Neural cell (in vitro differentiated cells): ENCODE data around the gene CST8. TPM values are rescaled to one million over a fixed set of nuclear protein-coding genes. Genes with fewer than 3 reads are reported as not detected.

Experiments used
- H2AFZ ChIP-seq: fragments of 200-600, 300-800 bp; sonication (generic), shearing (Covaris generic); 2 replicates; pipeline ENCODE4 v1.6.0; 2014; ENCODE audit warnings: low read depth, mild to moderate bottlenecking, antibody characterized with exemption, low read length, moderate library complexity
- H3F3A ChIP-seq: fragments of 200-600 bp; shearing (Covaris generic); 2 replicates; pipeline ENCODE4 v1.6.1; 2016; ENCODE audit warnings: mild to moderate bottlenecking, moderate library complexity, mixed read lengths, antibody characterized with exemption, low read length; ENCODE audit not compliant: insufficient read depth, poor library complexity, severe bottlenecking
- H3K27ac ChIP-seq: fragments of 200-600, 300-800 bp; sonication (generic), shearing (Covaris generic); 2 replicates; pipeline ENCODE4 v1.5.1; 2014; ENCODE audit warnings: mild to moderate bottlenecking, low read length, moderate library complexity
- H3K27me3 ChIP-seq: fragments of 300-800, 200-600 bp; sonication (generic), shearing (Covaris generic); 2 replicates; pipeline ENCODE4 v1.6.0; 2014; ENCODE audit warnings: mild to moderate bottlenecking, low read depth, low read length, moderate library complexity; ENCODE audit not compliant: insufficient read depth
- H3K36me3 ChIP-seq: fragments of 300-800, 200-600 bp; sonication (generic), shearing (Covaris generic); 2 replicates; pipeline ENCODE4 v1.5.1; 2014; ENCODE audit warnings: mild to moderate bottlenecking, antibody characterized with exemption, low read length, moderate library complexity; ENCODE audit not compliant: insufficient read depth
- H3K4me2 ChIP-seq: fragments of 300-800, 200-600 bp; sonication (generic), shearing (Covaris generic); 2 replicates; pipeline ENCODE4 v1.6.0; 2014; ENCODE audit warnings: mild to moderate bottlenecking, low read length
- H3K4me3 ChIP-seq: fragments of 300-800, 200-600 bp; sonication (generic), shearing (Covaris generic); 2 replicates; pipeline ENCODE4 v1.5.1; 2014; ENCODE audit warnings: mild to moderate bottlenecking, low read length, moderate library complexity
- H3K79me2 ChIP-seq: fragments of 200-600 bp; shearing (Covaris generic); replicated peaks from 2 replicates; pipeline ENCODE4 v1.6.0; 2014; ENCODE audit warnings: mild to moderate bottlenecking, low read length, moderate library complexity; ENCODE audit not compliant: insufficient read depth
- H3K9ac ChIP-seq: fragments of 300-800, 200-600 bp; sonication (generic), shearing (Covaris generic); 2 replicates; pipeline ENCODE4 v1.6.1; 2016; ENCODE audit warnings: mild to moderate bottlenecking, low read length, mixed read lengths
- H3K9me2 ChIP-seq: fragments of 200-600 bp; shearing (Covaris generic); 2 replicates; pipeline ENCODE4 v1.6.1; 2016; ENCODE audit warnings: mild to moderate bottlenecking, low read length, mixed read lengths; ENCODE audit not compliant: insufficient read depth
- H3K9me3 ChIP-seq: fragments of 200-600, 300-800 bp; sonication (generic), shearing (Covaris generic); 2 replicates; pipeline ENCODE4 v1.6.1; 2016; ENCODE audit warnings: mild to moderate bottlenecking, mixed run types, low read length, moderate library complexity, mixed read lengths
- H4K20me1 ChIP-seq: fragments of 200-600 bp; shearing (Covaris generic); 2 replicates; pipeline ENCODE4 v1.6.1; 2016; ENCODE audit warnings: mild to moderate bottlenecking, mixed run types; ENCODE audit not compliant: insufficient read depth
- CTCF ChIP-seq: fragments of 450-650 bp; IDR thresholded peaks from 2 replicates; pipeline ENCODE4 v1.5.1; 2014; ENCODE audit warnings: antibody characterized with exemption, mild to moderate bottlenecking, moderate library complexity; ENCODE audit not compliant: poor library complexity, severe bottlenecking
- EP300 ChIP-seq: fragments of 450-650 bp; conservative IDR thresholded peaks from 2 replicates; pipeline ENCODE4 v1.6.1; 2014; ENCODE audit warnings: antibody characterized with exemption, mild to moderate bottlenecking, moderate library complexity; ENCODE audit not compliant: poor library complexity, severe bottlenecking
- EZH2 ChIP-seq: fragments of 200-600, 300-800 bp; shearing (Covaris generic), sonication (generic); IDR thresholded peaks from 2 replicates; pipeline ENCODE4 v1.6.1; 2014; ENCODE audit warnings: antibody characterized with exemption, low read length, borderline replicate concordance, mild to moderate bottlenecking; ENCODE audit not compliant: insufficient read depth, poor library complexity, severe bottlenecking
- MXI1 ChIP-seq: fragments of 450-650 bp; conservative IDR thresholded peaks from 2 replicates; pipeline ENCODE4 v1.6.1; 2014; ENCODE audit warnings: antibody characterized with exemption, mild to moderate bottlenecking; ENCODE audit not compliant: poor library complexity, severe bottlenecking
- POLR2AphosphoS5 ChIP-seq: IDR thresholded peaks from 2 replicates; pipeline ENCODE4 v1.6.1; 2012
- RAD21 ChIP-seq: fragments of 450-650 bp; conservative IDR thresholded peaks from 2 replicates; pipeline ENCODE4 v1.6.1; 2014; ENCODE audit warnings: antibody characterized with exemption, mild to moderate bottlenecking, moderate library complexity
- SMC3 ChIP-seq: fragments of 450-650 bp; conservative IDR thresholded peaks from 2 replicates; pipeline ENCODE4 v1.6.1; 2014; ENCODE audit warnings: antibody characterized with exemption, mild to moderate bottlenecking, moderate library complexity; ENCODE audit not compliant: poor library complexity
- TAF1 ChIP-seq: IDR thresholded peaks from 2 replicates; pipeline ENCODE4 v1.6.1; 2012; ENCODE audit warnings: low read depth
- polyA plus RNA-seq: library from polyadenylated mRNA; depleted of rRNA; stranded (reverse); fragments of >200 nt; gene quantifications from 2 replicates; pipeline ENCODE4 v1.2.3, GENCODE V29; 2014
- TF ChIP-seq, protein P1 (sequence below): IDR thresholded peaks from 2 replicates; pipeline ENCODE4 v1.6.1; 2012; ENCODE audit warnings: borderline replicate concordance

CST8 gene
- polyA plus RNA-seq, 1 donor from 2014 or later: not detected

DNA sequence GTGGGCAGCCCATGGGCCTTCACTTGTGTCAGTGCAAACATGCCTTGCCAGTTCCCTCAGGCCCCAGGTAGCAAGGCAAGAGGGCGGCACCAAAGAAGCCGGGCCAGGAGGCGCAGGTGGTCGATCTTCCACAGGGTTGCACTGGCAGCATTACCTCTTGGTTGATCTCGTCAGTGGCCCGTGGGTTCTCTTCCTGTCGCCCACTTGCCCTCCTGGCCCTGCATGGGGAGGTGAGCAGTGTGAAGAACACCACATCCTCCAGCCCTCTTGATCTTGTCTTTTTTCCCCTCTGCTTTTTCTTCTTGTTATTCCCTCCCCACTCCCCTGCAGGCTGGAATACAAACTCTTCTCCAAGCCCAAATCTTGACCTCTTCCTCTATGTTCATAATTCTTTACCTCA lies 35.3 kb upstream of the CST8 start:
- H4K20me1 ChIP-seq: no peaks in the 10 kb centered on the region
- TF ChIP-seq TAF1 (no peak), MXI1 (no peak), EZH2 (no peak), EP300 (no peak), RAD21 (no peak), SMC3 (no peak), CTCF (no peak), POLR2AphosphoS5 (no peak)
- TF ChIP-seq, protein P1, sequence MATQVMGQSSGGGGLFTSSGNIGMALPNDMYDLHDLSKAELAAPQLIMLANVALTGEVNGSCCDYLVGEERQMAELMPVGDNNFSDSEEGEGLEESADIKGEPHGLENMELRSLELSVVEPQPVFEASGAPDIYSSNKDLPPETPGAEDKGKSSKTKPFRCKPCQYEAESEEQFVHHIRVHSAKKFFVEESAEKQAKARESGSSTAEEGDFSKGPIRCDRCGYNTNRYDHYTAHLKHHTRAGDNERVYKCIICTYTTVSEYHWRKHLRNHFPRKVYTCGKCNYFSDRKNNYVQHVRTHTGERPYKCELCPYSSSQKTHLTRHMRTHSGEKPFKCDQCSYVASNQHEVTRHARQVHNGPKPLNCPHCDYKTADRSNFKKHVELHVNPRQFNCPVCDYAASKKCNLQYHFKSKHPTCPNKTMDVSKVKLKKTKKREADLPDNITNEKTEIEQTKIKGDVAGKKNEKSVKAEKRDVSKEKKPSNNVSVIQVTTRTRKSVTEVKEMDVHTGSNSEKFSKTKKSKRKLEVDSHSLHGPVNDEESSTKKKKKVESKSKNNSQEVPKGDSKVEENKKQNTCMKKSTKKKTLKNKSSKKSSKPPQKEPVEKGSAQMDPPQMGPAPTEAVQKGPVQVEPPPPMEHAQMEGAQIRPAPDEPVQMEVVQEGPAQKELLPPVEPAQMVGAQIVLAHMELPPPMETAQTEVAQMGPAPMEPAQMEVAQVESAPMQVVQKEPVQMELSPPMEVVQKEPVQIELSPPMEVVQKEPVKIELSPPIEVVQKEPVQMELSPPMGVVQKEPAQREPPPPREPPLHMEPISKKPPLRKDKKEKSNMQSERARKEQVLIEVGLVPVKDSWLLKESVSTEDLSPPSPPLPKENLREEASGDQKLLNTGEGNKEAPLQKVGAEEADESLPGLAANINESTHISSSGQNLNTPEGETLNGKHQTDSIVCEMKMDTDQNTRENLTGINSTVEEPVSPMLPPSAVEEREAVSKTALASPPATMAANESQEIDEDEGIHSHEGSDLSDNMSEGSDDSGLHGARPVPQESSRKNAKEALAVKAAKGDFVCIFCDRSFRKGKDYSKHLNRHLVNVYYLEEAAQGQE: no peak
- no peaks in the 10 kb centered on the region for H3K9me2 ChIP-seq
- H2AFZ ChIP-seq: no peak overlapping the region
- H3K9ac ChIP-seq: no peak overlapping the region
- H3K27ac ChIP-seq: no peak overlapping the region
- no peak overlapping the region for H3K4me3 ChIP-seq
- H3K27me3 ChIP-seq: no peaks in the 10 kb centered on the region
- H3F3A ChIP-seq: no peaks in the 10 kb centered on the region
- no peaks in the 10 kb centered on the region for H3K9me3 ChIP-seq
- no peaks in the 10 kb centered on the region for H3K79me2 ChIP-seq
- H3K4me2 ChIP-seq: no peak overlapping the region
- H3K36me3 ChIP-seq: no peaks in the 10 kb centered on the region

DNA sequence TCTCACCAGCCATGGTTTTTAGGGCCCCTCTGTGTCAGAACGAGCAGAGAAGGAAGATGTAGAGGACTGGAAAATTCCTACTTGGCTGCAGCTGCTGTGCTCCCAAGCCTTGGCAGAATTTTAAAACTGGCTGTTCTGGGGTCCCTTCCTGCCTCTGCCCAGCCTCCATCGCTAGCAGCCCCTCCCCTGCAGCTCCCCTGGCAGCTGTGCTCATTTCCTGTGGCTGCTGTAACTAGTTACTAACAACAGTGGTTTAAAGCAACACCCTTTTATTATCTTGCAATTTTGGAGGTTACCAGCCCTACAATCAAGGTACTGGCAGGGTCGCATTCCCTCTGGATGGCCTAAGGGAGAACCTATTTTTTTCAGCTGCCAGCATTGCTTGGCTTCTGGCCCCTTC lies 34.5 kb upstream of the CST8 start:
- no peaks in the 10 kb centered on the region for H3K79me2 ChIP-seq

More for the DNA sequence above, 34.5 kb upstream of the CST8 start:
- Histone ChIP-seq H3K9ac (no peak overlapping the region), H3K9me2 (no peaks in the 10 kb centered on the region), H4K20me1 (no peaks in the 10 kb centered on the region), H3K4me3 (no peak overlapping the region), H3K36me3 (no peaks in the 10 kb centered on the region), H2AFZ (no peak overlapping the region), H3F3A (no peaks in the 10 kb centered on the region), H3K27ac (no peak overlapping the region), H3K27me3 (no peaks in the 10 kb centered on the region), H3K9me3 (no peaks in the 10 kb centered on the region), H3K4me2 (no peak overlapping the region)
- TF ChIP-seq MXI1 (no peak), EZH2 (no peak), POLR2AphosphoS5 (no peak), TAF1 (no peak), SMC3 (no peak)
- TF ChIP-seq, protein P1: no peak
